NB4 (cell line): ENCODE results near the gene MCM6.
A peak's percentile ranks its signal among the peaks of the same experiment; 100 is the strongest.

Source experiments
- POLR2A ChIP-seq: IDR thresholded peaks from 2 replicates; pipeline ENCODE4 v1.6.1; 2011; ENCODE audit warnings: mild to moderate bottlenecking; ENCODE audit not compliant: insufficient read length; ENCODE audit errors: extremely low read depth
- TF ChIP-seq, protein P1 (sequence below): IDR thresholded peaks from one replicate; pipeline ENCODE4 v1.5.1; 2012; ENCODE audit warnings: low read depth, low read length

GRCh38 chr2:135876066-135876711, at the start of gene MCM6:
- TF ChIP-seq, protein P1, sequence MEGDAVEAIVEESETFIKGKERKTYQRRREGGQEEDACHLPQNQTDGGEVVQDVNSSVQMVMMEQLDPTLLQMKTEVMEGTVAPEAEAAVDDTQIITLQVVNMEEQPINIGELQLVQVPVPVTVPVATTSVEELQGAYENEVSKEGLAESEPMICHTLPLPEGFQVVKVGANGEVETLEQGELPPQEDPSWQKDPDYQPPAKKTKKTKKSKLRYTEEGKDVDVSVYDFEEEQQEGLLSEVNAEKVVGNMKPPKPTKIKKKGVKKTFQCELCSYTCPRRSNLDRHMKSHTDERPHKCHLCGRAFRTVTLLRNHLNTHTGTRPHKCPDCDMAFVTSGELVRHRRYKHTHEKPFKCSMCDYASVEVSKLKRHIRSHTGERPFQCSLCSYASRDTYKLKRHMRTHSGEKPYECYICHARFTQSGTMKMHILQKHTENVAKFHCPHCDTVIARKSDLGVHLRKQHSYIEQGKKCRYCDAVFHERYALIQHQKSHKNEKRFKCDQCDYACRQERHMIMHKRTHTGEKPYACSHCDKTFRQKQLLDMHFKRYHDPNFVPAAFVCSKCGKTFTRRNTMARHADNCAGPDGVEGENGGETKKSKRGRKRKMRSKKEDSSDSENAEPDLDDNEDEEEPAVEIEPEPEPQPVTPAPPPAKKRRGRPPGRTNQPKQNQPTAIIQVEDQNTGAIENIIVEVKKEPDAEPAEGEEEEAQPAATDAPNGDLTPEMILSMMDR: no peak
- TF ChIP-seq POLR2A: peak; percentile 76
